ENCODE data around the gene MX2. TPM values are rescaled to one million over a fixed set of nuclear protein-coding genes. Genes with fewer than 3 reads are reported as not detected.

MX2 gene
- total and polyA plus RNA-seq, 2 of the 8 experiments (the other 6 are each of a cell fraction or from before 2014, with no cell fraction given) = 3.1 to 8.9 TPM

DNA sequence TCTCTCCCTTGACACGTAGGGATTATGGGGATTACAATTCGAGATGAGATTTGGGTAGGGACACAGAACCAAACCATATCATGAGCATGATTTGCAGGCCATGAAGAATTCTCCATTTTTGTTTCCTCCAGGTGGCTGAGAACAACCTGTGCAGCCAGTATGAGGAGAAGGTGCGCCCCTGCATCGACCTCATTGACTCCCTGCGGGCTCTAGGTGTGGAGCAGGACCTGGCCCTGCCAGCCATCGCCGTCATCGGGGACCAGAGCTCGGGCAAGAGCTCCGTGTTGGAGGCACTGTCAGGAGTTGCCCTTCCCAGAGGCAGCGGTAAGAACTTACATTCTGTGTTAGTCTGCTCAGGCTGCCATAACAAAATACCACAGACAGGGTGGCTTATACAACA is 73.9 kb downstream of the MX2 start:
- Histone ChIP-seq H3K4me3 (ENCODE audit: extremely low read depth in 1 of 4, insufficient read depth in 2 of 4, low read depth in 3 of 4, low read length in 4 of 4) (no peak overlapping the region), H2AFZ (ENCODE audit: low read length) (no peak overlapping the region), H2AK5ac (ENCODE audit: low read depth, low read length) (no peak overlapping the region), H3K56ac (replicated peaks; ENCODE audit: insufficient read length, low read depth, low read length) (no peak overlapping the region), H3K23ac (ENCODE audit: insufficient read length) (no peak overlapping the region), H3K18ac (ENCODE audit: extremely low read depth, low read length) (no peak overlapping the region), H3K36me3 (ENCODE audit: control insufficient read depth in 2 of 4, insufficient read depth in 4 of 4, low read length in 3 of 4) (no peaks in the 10 kb centered on the region), H3K79me1 (ENCODE audit: low read depth, low read length) (no peaks in the 10 kb centered on the region), H2BK12ac (ENCODE audit: low read depth, low read length) (no peak overlapping the region), H3K9me3 (ENCODE audit: insufficient read depth in 2 of 2, low read depth in 1 of 2, low read length in 1 of 2) (peaks cover 0 to 2% of the 10 kb centered on the region in 2 experiments; a peak in 1 of 4 replicates), H3K14ac (ENCODE audit: insufficient read length) (no peak overlapping the region), H2BK120ac (replicated peaks; ENCODE audit: low read depth, low read length) (no peak overlapping the region), H4K5ac (ENCODE audit: insufficient read length, low read depth, low read length) (no peak overlapping the region), H4K20me1 (replicated peaks in 1 of 2; ENCODE audit: control insufficient read depth in 1 of 2, insufficient read depth in 2 of 2, low read length in 2 of 2) (no peaks in the 10 kb centered on the region), H4K91ac (replicated peaks; ENCODE audit: insufficient read length, low read length) (no peak overlapping the region), H2BK20ac (ENCODE audit: low read length) (no peak overlapping the region), H2BK15ac (ENCODE audit: low read length) (no peak overlapping the region), H4K8ac (ENCODE audit: extremely low read depth, insufficient read depth, low read length) (no peak overlapping the region), H2BK5ac (ENCODE audit: low read depth, low read length) (no peak overlapping the region), H3K23me2 (ENCODE audit: low read depth, low read length) (no peaks in the 10 kb centered on the region), H3K27ac (ENCODE audit: low read depth, low read length) (no peak overlapping the region), H3K9ac (replicated peaks in 1 of 4; ENCODE audit: extremely low read depth in 1 of 4, low read depth in 3 of 4, low read length in 3 of 4) (no peak overlapping the region), H3K79me2 (ENCODE audit: control insufficient read depth in 1 of 2, insufficient read depth in 2 of 2, low read length in 2 of 2) (no peaks in the 10 kb centered on the region), H3K27me3 (replicated peaks in 1 of 4; ENCODE audit: control insufficient read depth in 3 of 4, extremely low read depth in 1 of 4, insufficient read depth in 3 of 4, low read length in 3 of 4) (no peaks in the 10 kb centered on the region), H3K4me2 (ENCODE audit: insufficient read depth in 1 of 2, low read depth in 2 of 2, low read length in 2 of 2) (no peak overlapping the region), H3K4me1 (replicated peaks in 1 of 4; ENCODE audit: control insufficient read depth in 3 of 4, insufficient read depth in 4 of 4, low read length in 3 of 4) (no peaks in the 10 kb centered on the region), H3K4ac (replicated peaks; ENCODE audit: insufficient read length, low read depth, low read length) (no peak overlapping the region)
- ChIA-PET POLR2A (ENCODE audit: partially characterized antibody) (no interaction called here), CTCF (ENCODE audit: partially characterized antibody) (interaction anchor here (0.8 kb wide), 1 partner anchor 222 kb away, joined by 3 read pairs; no protein-coding TSS in a partner anchor)
- no peak for DNase-seq (ENCODE audit: low read depth in 1 of 2, low spot score in 2 of 2)
- FAIRE-seq = no peak
- whole genome bisulfite sequencing, 2 experiments (ENCODE audit: extremely low coverage in 1 of 2, insufficient coverage in 1 of 2, insufficient read length in 1 of 2, insufficient replicate concordance in 2 of 2, low coverage in 1 of 2, low lambda C conversion rate in 2 of 2, missing lambda C conversion rate in 1 of 2) = 93% methylated on average over 11 of the region's 11 CpGs; no CpG with 5 or more reads in 1 of the 2 experiments
- no peak for TF ChIP-seq BACH1 (IDR thresholded peaks at IDR 0.05; ENCODE audit: low read length)
- TF ChIP-seq SIN3A (conservative IDR thresholded peaks at IDR 0.05 in 1 of 2, IDR thresholded peaks at IDR 0.05 in 1 of 2; ENCODE audit: low read depth in 1 of 2, low read length in 2 of 2) = no peak
- no peak for TF ChIP-seq ZNF274 (IDR thresholded peaks at IDR 0.05; ENCODE audit: borderline replicate concordance, extremely low read depth, low read length)
- no peak for TF ChIP-seq SIRT6 (IDR thresholded peaks at IDR 0.05; ENCODE audit: low read length)
